ENCODE results near the gene COL23A1.

DNA sequence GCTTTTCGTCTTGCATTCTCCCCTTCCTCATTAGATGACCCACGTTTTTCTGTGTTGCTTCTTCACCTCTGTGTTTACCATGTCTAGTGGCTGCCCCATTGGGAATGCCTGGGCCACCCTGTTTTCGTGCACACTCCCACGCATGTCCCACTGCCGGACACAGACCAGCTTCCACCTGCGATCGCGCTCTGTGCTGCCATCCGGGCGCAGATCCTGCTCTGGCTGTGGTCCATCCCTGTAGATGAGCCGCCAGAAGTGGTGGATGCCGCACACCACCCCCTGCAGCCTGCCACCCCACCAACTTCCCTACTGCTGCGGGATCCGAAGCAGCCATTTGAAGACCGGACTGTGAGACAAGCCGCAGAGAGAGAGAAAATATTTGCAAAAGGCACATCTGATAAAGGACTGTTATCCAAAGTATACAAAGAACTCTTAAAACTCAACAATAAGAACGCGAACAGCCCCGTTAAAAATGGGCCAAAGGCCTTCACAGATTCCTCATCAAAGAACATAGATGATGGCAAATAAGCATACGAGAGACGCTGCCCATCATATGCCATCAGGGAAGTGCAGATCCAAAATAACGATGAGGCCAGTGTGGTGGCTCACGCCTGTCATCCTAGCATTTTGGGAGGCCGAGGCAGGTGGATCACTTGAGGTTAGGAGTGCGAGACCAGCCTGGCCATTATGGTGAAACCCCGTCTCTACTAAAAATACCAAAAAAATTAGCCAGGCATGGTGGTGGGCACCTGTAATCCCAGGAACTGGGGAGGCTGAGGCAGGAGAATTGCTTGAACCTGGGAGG lies 163.7 kb downstream of the COL23A1 start:
- no peak for TF ChIP-seq POLR2AphosphoS5 (IDR thresholded peaks at IDR 0.05; ENCODE audit: borderline replicate concordance, low read depth, low read length)
- TF ChIP-seq EZH2 (IDR thresholded peaks at IDR 0.05): no peak
- TF ChIP-seq FOXP2 (optimal IDR thresholded peaks at IDR 0.05; ENCODE audit: control extremely low read depth, extremely low read length, insufficient read depth): no peak

All from SK-N-MC (cell line).